Tibial nerve (tissue), 4 donors: Measurements from ENCODE around the gene ALDH7A1. TPM values are rescaled to one million over a fixed set of nuclear protein-coding genes. Genes with fewer than 3 reads are reported as not detected.

Experiments
- DNase-seq, 2 donors: peaks; one replicate each; pipeline ENCODE4 v3.0.0-alpha.2; 2019; ENCODE audit warnings: low spot score in 2 of 2
- H3K27ac ChIP-seq, 4 donors: fragments of 200-600 bp; sonication (generic) in 3 of 4; one replicate each; pipeline ENCODE4 v1.5.1; 2017 to 2019; ENCODE audit warnings: mild to moderate bottlenecking in 1 of 4
- H3K27me3 ChIP-seq, 2 donors: fragments of 200-600 bp; sonication (generic) in 1 of 2; one replicate each; pipeline versions ENCODE4 v1.5.1 to v1.6.0; 2017 to 2019
- H3K36me3 ChIP-seq, 3 donors: fragments of 200-600 bp; sonication (generic); one replicate each; pipeline ENCODE4 v1.5.1; 2018 to 2019
- H3K4me1 ChIP-seq, 4 donors: fragments of 200-600 bp; sonication (generic) in 3 of 4; one replicate each; pipeline ENCODE4 v1.5.1; 2017 to 2019
- H3K4me3 ChIP-seq, 4 donors: fragments of 200-600 bp; sonication (generic) in 3 of 4; one replicate each; pipeline ENCODE4 v1.5.1; 2017 to 2019; ENCODE audit warnings: mild to moderate bottlenecking in 1 of 4, moderate library complexity in 1 of 4
- H3K9me3 ChIP-seq, 4 donors: fragments of 200-600 bp; sonication (generic) in 3 of 4; one replicate each; pipeline ENCODE4 v1.5.1; 2017 to 2019
- CTCF ChIP-seq, 5 experiments: fragments of 200-600 bp in 3 of 5; fragments of 450-650 bp in 2 of 5; sonication (generic) in 3 of 5; IDR thresholded peaks; one replicate each; pipeline ENCODE4 v1.5.1; 2016 to 2019; ENCODE audit warnings: antibody characterized with exemption in 5 of 5, mild to moderate bottlenecking in 3 of 5, moderate library complexity in 2 of 5
- EP300 ChIP-seq, 2 donors: sonication (generic); formaldehyde crosslinking; IDR thresholded peaks; one replicate each; pipeline ENCODE4 v1.6.1; 2017; ENCODE audit warnings: antibody characterized with exemption in 2 of 2, mild to moderate bottlenecking in 1 of 2
- POLR2A ChIP-seq, 2 donors: fragments of 450-650 bp; IDR thresholded peaks; one replicate each; pipeline ENCODE4 v1.6.1; 2017; ENCODE audit warnings: antibody characterized with exemption in 2 of 2, mild to moderate bottlenecking in 2 of 2, moderate library complexity in 2 of 2
- WGBS, 2 donors: methylation state at CpG; one replicate each; pipeline ENCODE4 v1.1.5; 2018; 5-methylcytosine and 5-hydroxymethylcytosine counted together
- total RNA-seq, 4 donors: library from RNA; depleted of rRNA; stranded (reverse); fragments of >200 nt; gene quantifications; one replicate each; pipeline ENCODE4 v1.1.0, GENCODE V29; 2016

Gene ALDH7A1
- total RNA-seq, 4 donors from 2014 or later = 20.7 to 41.0 (median 32.9) TPM

- H3K4me1 ChIP-seq = peaks cover 0 to 48% (median 34%) of the 10 kb centered on the region in 4 donors
Measured at GRCh38 chr5:126508251-126508961, 86.6 kb downstream of the ALDH7A1 start.

GRCh38 chr5:126506079-126506478 lies 88.9 kb downstream of the ALDH7A1 start:
- H3K27me3 ChIP-seq = no peaks in the 10 kb centered on the region
- WGBS, 2 donors = 75 to 80% methylated on average over 4 of the region's 4 CpGs
- peaks cover 0 to 41% (median 26%) of the 10 kb centered on the region in 4 donors for H3K4me1 ChIP-seq
- H3K36me3 ChIP-seq = no peaks in the 10 kb centered on the region
- DNase-seq = no peak
- H3K4me3 ChIP-seq = no peak overlapping the region
- H3K27ac ChIP-seq = peak overlapping the region in 1 of 4 donors; percentile 49
- no peak for TF ChIP-seq EP300 (IDR thresholded peaks at IDR 0.05)
- TF ChIP-seq POLR2A (IDR thresholded peaks at IDR 0.05) = no peak
- TF ChIP-seq CTCF (IDR thresholded peaks at IDR 0.05) = no peak
- no peaks in the 10 kb centered on the region for H3K9me3 ChIP-seq

More at GRCh38 chr5:126508251-126508961, 86.6 kb downstream of the ALDH7A1 start:
- Histone ChIP-seq H3K9me3 (no peaks in the 10 kb centered on the region), H3K4me3 (no peak overlapping the region), H3K27ac (peak overlapping the region; percentile 1 to 81 (median 74)), H3K36me3 (no peaks in the 10 kb centered on the region), H3K27me3 (no peaks in the 10 kb centered on the region)
- WGBS, 2 donors = 92 to 93% methylated on average over 13 of the region's 13 CpGs
- TF ChIP-seq POLR2A (IDR thresholded peaks at IDR 0.05) (no peak), CTCF (IDR thresholded peaks at IDR 0.05) (no peak), EP300 (IDR thresholded peaks at IDR 0.05) (no peak)
- no peak for DNase-seq

- H3K27ac ChIP-seq = peak overlapping the region; percentile 43 to 84 (median 64)
- H3K9me3 ChIP-seq = no peaks in the 10 kb centered on the region
- H3K4me1 ChIP-seq = peaks cover 0 to 32% (median 21%) of the 10 kb centered on the region in 4 donors
- WGBS, 2 donors = 15 to 18% methylated on average over 5 of the region's 5 CpGs
- TF ChIP-seq EP300 (IDR thresholded peaks at IDR 0.05) (peak; percentile 80 to 88), CTCF (IDR thresholded peaks at IDR 0.05) (no peak), POLR2A (IDR thresholded peaks at IDR 0.05) (no peak)
- DNase-seq = peak in 1 of 2 donors; percentile 65
- H3K4me3 ChIP-seq = no peak overlapping the region
- no peaks in the 10 kb centered on the region for H3K27me3 ChIP-seq
- peaks cover 0 to 5% (median 0%) of the 10 kb centered on the region in 3 donors for H3K36me3 ChIP-seq
Measured at GRCh38 chr5:126503602-126504104, 91.4 kb downstream of the ALDH7A1 start.

- Histone ChIP-seq H3K9me3 (no peaks in the 10 kb centered on the region), H3K4me1 (peaks cover 0 to 23% (median 17%) of the 10 kb centered on the region in 4 donors), H3K4me3 (no peak overlapping the region), H3K36me3 (peaks cover 0 to 13% (median 0%) of the 10 kb centered on the region in 3 donors), H3K27me3 (no peaks in the 10 kb centered on the region), H3K27ac (peak overlapping the region in 2 of 4 donors; percentile 72 to 84)
- TF ChIP-seq EP300 (IDR thresholded peaks at IDR 0.05) (no peak), CTCF (IDR thresholded peaks at IDR 0.05) (no peak), POLR2A (IDR thresholded peaks at IDR 0.05) (no peak)
- DNase-seq = no peak
- 84 to 85% methylated on average over 10 of the region's 10 CpGs for WGBS, 2 donors
Measured at GRCh38 chr5:126501448-126501847, 93.6 kb downstream of the ALDH7A1 start.

DNA sequence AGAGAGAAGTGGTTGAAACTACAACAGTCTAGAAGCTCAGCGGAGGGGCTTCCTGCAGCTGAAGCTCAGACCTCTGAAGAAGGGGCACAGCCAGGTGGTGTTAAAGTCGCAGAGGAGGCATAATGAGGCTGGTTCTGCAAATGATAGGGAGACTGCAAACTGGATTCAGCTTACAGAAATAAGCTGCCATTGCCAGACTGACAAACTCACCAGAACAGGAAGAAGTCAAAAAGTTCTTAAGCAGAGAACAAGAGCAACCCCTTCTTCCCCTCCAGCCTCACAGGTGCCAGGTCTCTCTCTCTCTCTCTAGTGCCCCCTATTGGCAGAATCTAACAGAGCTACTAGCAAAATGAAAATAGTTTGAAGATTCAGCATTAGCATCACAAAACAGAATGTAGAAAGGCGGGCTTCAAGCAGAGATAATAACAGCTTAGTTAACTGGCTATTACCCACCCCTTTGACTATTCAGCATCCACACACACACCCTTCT lies 95.1 kb downstream of the ALDH7A1 start:
- TF ChIP-seq EP300 (IDR thresholded peaks at IDR 0.05) (no peak), CTCF (IDR thresholded peaks at IDR 0.05) (peak in 4 of 5 experiments; percentile 20 to 41 (median 26))
- Histone ChIP-seq H3K4me1 (peaks cover 0 to 23% (median 17%) of the 10 kb centered on the region in 4 donors), H3K36me3 (peaks cover 0 to 18% (median 0%) of the 10 kb centered on the region in 3 donors), H3K9me3 (no peaks in the 10 kb centered on the region), H3K4me3 (no peak overlapping the region), H3K27me3 (no peaks in the 10 kb centered on the region), H3K27ac (peak overlapping the region in 2 of 4 donors; percentile 51 to 72)
- no peak for DNase-seq
- 81 to 90% methylated on average over 3 of the region's 3 CpGs for WGBS, 2 donors
